GM13976 (cell line): ENCODE results near the gene HDX.
A peak's percentile ranks its signal among the peaks of the same experiment; 100 is the strongest.

Experiments used
- DNase-seq: peaks from one replicate; pipeline ENCODE4 v3.0.0; 2012; ENCODE audit warnings: low spot score
- in situ Hi-C: fragments of 300-500 bp; cut with MboI; formaldehyde crosslinking; loops from one replicate; pipeline ENCODE4 v1.12.0; 2022; ENCODE audit warnings: low sequenced_read_pairs, mixed read lengths, inconsistent platforms; ENCODE audit not compliant: unreplicated experiment
- TF ChIP-seq, protein P1 (sequence below): IDR thresholded peaks from 2 replicates; pipeline ENCODE4 v1.5.1; 2012; ENCODE audit warnings: borderline replicate concordance, mild to moderate bottlenecking; ENCODE audit not compliant: insufficient read depth; ENCODE audit errors: extremely low read depth, missing control alignments, control extremely low read depth

Gene HDX

DNA sequence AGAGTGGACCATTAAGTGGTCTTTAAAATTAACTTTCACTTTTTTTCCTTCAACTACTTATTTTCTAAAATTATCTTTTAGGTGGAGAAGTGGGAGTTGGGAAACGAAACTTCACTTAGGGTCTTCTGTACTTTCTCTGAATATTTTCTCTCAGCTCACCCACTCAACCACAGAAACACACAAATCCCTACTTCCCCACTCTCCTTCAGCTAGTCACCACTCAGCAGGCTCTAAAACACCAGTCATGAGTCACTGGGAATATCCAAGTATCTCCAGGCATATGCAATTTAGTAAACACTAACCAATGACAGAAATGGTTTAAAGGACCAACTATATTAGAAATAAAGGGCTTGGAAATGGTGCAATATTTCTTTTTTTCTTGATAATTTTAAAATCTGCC is 161.3 kb downstream of the HDX start:
- TF ChIP-seq, protein P1, sequence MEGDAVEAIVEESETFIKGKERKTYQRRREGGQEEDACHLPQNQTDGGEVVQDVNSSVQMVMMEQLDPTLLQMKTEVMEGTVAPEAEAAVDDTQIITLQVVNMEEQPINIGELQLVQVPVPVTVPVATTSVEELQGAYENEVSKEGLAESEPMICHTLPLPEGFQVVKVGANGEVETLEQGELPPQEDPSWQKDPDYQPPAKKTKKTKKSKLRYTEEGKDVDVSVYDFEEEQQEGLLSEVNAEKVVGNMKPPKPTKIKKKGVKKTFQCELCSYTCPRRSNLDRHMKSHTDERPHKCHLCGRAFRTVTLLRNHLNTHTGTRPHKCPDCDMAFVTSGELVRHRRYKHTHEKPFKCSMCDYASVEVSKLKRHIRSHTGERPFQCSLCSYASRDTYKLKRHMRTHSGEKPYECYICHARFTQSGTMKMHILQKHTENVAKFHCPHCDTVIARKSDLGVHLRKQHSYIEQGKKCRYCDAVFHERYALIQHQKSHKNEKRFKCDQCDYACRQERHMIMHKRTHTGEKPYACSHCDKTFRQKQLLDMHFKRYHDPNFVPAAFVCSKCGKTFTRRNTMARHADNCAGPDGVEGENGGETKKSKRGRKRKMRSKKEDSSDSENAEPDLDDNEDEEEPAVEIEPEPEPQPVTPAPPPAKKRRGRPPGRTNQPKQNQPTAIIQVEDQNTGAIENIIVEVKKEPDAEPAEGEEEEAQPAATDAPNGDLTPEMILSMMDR: no peak
- in situ Hi-C loops: no loop called here
- no peak for DNase-seq

DNA sequence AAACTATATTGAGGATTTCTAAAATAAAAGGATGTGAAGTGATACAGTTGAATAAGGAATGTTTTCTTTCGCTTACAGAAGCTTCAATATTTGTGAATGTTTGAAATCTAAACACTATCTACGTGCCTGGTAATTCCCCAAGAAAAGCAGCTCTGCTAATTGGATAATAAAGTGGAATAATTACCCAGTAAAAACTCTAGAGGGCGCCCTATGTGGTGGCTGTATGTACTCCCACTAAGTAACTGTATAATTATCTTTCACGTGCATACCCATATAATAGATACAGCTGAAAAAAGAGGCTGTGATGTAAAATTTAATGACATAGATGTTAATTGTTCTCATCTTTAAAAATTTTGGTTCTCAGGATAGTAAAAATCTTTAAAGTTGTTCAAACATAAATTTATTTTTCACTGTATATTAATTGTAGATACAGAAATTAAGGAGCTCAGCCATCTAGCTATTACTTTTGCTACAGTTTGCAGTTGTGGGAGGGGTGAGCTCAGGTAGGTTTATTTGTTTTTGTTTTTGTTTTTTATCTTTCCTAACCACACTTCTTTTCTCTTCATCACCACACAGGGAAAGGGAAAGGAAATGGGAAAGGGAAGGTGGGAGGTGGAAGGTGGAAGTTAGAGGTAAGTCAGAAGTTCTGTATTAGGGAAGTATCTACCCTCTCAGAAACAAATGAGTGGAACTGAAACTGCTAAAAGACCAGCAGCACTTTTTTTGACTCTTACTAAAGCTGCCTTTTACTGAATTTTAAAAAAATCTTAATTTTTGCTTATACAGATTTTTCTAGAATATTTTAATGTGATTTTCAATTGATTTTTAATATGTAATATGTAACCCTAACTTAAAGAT is 162.5 kb downstream of the HDX start:
- TF ChIP-seq, protein P1: peak; percentile 18
- DNase-seq: no peak
- in situ Hi-C loops: no loop called here

DNA sequence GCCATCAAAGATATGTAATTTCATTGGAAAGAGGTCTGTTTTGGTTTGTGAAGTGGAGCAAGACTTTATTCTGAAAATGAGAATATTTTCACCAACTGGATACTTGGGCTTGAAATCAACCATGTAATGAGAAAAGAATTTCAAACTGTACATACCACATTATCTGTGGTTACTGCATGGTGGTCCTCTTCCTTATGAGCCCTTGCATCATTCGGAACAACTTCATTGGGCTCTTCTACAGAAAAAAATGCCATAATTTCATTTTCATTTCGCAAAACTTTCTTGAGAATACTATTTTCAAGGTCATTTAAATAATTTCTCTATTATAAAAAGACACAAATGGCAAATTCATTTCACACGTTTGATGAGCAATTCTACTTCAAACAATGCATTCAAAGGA is 165.6 kb downstream of the HDX start:
- DNase-seq: no peak
- in situ Hi-C loops: no loop called here
- TF ChIP-seq, protein P1: no peak

DNA sequence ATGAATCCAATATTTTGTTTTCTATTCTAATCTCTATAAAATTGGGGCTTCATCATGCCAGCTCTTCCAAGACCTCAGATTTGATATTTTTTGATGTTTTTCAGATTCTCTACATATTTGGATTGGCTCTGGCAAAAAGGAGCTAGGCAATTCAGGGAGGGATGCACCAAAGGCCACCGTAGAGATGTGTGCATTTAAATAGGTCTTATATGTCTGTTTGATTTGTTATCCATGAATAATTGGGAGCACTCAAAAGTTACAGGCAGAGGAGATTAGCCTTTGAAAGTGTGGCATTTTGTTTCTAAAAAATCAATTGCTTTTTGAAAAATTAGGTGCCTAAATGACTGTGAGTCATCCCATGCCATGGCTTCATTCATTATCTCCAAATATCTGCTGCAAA is 167.1 kb downstream of the HDX start:
- in situ Hi-C loops: no loop called here
- TF ChIP-seq, protein P1: no peak
- no peak for DNase-seq

DNA sequence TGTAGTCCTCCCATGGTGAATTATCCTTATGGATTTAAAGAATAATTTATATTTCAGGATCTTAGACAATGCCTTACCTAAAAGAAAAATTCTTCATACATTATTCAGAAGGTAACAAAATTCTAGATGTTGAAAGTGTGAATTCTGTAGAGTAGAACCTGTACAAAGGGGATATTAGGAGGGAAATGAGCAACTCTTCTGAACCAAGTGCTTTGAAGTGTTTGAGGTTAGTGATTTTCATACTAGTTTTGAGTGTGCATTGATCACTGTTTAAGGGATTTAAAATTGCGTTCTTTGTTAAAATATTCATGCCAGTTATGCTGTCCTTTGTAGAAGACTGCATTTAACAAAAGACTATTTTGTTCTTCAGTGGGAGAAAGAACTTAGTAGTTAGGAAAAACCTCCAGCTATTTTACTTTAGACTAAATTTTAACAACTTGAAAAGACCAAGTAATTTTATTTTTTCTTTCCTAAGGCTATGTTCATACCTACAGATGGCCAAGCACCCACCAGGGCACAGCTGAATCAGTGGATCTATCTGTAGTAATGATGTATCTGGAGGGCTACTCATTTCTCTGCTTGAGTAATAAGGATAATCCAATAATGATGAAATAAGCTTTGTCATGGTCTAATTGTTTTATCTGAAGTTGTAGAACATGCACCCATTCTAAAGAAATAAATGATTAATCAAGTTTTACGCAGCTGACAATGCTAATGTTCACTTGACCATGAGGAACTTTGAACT is 180.0 kb downstream of the HDX start:
- no peak for DNase-seq
- TF ChIP-seq, protein P1: no peak
- in situ Hi-C loops: no loop called here

DNA sequence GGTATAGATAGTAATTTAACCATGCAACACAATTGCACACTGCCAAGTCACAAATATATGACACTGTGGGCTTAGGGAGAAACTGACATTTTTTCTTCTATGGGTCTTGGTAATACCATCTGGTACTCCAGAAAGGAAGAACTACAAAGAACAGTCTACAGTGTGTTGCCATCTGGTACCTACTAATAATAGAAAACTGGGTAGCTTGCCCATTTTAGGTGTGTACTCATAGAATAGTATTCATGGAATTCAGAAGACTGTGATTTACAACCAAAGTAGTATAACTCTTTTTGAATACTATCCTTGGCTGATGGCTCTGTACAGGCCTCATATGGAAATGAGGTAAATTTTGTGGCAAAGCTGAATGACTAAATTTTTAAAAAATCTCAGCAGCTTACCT is 181.6 kb downstream of the HDX start:
- TF ChIP-seq, protein P1: no peak
- in situ Hi-C loops: no loop called here
- DNase-seq: no peak
